ENCODE results near the gene TMC8. TPM values are rescaled to one million over a fixed set of nuclear protein-coding genes. Genes with fewer than 3 reads are reported as not detected.

The TMC8 gene
- total RNA-seq, 1 experiment from 2014 or later, result 4.6 TPM

DNA sequence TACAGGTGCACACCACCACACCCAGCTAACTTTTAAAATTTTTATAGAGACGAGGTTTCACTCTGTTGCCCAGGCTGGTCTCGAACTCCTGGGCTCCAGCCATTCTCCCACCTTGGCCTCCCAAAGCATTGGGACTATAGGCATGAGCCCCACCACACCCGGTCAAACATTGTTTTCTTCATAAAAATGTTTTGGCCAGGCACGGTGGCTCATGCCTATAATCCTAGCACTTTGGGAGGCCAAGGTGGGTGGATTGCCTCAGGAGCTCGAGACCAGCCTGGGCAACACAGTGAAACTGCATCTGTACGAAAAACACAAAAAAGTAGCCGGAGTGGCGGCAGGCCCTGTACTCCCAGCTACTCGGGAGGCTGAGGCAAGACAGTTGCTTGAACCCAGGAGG, 14.2 kb upstream of the TMC8 start:
- no peak for DNase-seq
- POLR2A ChIA-PET (ENCODE audit: unreplicated experiment), result no interaction called here
- Histone ChIP-seq H3K4me1 (ENCODE audit: insufficient read depth, low read length) (no peaks in the 10 kb centered on the region), H3K27me3 (ENCODE audit: low read length) (no peaks in the 10 kb centered on the region), H3K4me3 (ENCODE audit: low read length) (no peak overlapping the region), H3K9me2 (replicated peaks; ENCODE audit: low read length) (no peaks in the 10 kb centered on the region), H3K4me2 (ENCODE audit: low read length) (no peak overlapping the region), H3K79me2 (ENCODE audit: low read length) (no peaks in the 10 kb centered on the region), H3K27ac (ENCODE audit: low read length) (no peak overlapping the region), H3K36me3 (ENCODE audit: low read depth, low read length) (peaks cover 4% of the 10 kb centered on the region; the same call in 1 of the 2 replicates), H2AFZ (ENCODE audit: low read length) (no peak overlapping the region), H3F3A (ENCODE audit: low read length, unreplicated experiment) (no peaks in the 10 kb centered on the region), H4K20me1 (ENCODE audit: low read length) (no peaks in the 10 kb centered on the region), H3K9ac (ENCODE audit: low read length) (no peak overlapping the region), H3K9me3 (ENCODE audit: low read length) (no peaks in the 10 kb centered on the region)
- intact Hi-C loops (cut with micrococcal nuclease), result no loop called here
- TF ChIP-seq, protein P1, sequence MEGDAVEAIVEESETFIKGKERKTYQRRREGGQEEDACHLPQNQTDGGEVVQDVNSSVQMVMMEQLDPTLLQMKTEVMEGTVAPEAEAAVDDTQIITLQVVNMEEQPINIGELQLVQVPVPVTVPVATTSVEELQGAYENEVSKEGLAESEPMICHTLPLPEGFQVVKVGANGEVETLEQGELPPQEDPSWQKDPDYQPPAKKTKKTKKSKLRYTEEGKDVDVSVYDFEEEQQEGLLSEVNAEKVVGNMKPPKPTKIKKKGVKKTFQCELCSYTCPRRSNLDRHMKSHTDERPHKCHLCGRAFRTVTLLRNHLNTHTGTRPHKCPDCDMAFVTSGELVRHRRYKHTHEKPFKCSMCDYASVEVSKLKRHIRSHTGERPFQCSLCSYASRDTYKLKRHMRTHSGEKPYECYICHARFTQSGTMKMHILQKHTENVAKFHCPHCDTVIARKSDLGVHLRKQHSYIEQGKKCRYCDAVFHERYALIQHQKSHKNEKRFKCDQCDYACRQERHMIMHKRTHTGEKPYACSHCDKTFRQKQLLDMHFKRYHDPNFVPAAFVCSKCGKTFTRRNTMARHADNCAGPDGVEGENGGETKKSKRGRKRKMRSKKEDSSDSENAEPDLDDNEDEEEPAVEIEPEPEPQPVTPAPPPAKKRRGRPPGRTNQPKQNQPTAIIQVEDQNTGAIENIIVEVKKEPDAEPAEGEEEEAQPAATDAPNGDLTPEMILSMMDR (conservative IDR thresholded peaks at IDR 0.05; ENCODE audit: low read depth, low read length), result no peak
- no peak for TF ChIP-seq EZH2 (IDR thresholded peaks at IDR 0.05; ENCODE audit: low read length, unreplicated experiment)
- TF ChIP-seq EZH2phosphoT487 (IDR thresholded peaks at IDR 0.05; ENCODE audit: borderline replicate concordance, low read length), result no peak
- no peak for ATAC-seq
- CTCF ChIA-PET, result no interaction called here
- BruUV-seq (replicated peaks), result no TSS peak

GRCh38 chr17:78117027-78117981, 13.3 kb upstream of the TMC8 start:
- Histone ChIP-seq H4K20me1 (ENCODE audit: low read length) (no peaks in the 10 kb centered on the region), H3K4me1 (ENCODE audit: insufficient read depth, low read length) (no peaks in the 10 kb centered on the region), H3K27ac (ENCODE audit: low read length) (no peak overlapping the region), H3K79me2 (ENCODE audit: low read length) (no peaks in the 10 kb centered on the region), H3K9ac (ENCODE audit: low read length) (no peak overlapping the region), H3K4me2 (ENCODE audit: low read length) (no peak overlapping the region), H3K9me2 (replicated peaks; ENCODE audit: low read length) (no peaks in the 10 kb centered on the region), H3K36me3 (ENCODE audit: low read depth, low read length) (peaks cover 4% of the 10 kb centered on the region; the same call in 1 of the 2 replicates), H3F3A (ENCODE audit: low read length, unreplicated experiment) (no peaks in the 10 kb centered on the region), H3K9me3 (ENCODE audit: low read length) (no peaks in the 10 kb centered on the region), H3K4me3 (ENCODE audit: low read length) (no peak overlapping the region), H2AFZ (ENCODE audit: low read length) (no peak overlapping the region), H3K27me3 (ENCODE audit: low read length) (no peaks in the 10 kb centered on the region)
- CTCF ChIA-PET, result no interaction called here
- BruUV-seq (replicated peaks), result no TSS peak
- POLR2A ChIA-PET (ENCODE audit: unreplicated experiment), result no interaction called here
- DNase-seq (no peak), ATAC-seq (no peak)
- TF ChIP-seq EZH2 (IDR thresholded peaks at IDR 0.05; ENCODE audit: low read length, unreplicated experiment) (no peak), EZH2phosphoT487 (IDR thresholded peaks at IDR 0.05; ENCODE audit: borderline replicate concordance, low read length) (no peak)
- TF ChIP-seq, protein P1 (conservative IDR thresholded peaks at IDR 0.05; ENCODE audit: low read depth, low read length), result peak; percentile 64
- intact Hi-C loops (cut with micrococcal nuclease), result no loop called here

DNA sequence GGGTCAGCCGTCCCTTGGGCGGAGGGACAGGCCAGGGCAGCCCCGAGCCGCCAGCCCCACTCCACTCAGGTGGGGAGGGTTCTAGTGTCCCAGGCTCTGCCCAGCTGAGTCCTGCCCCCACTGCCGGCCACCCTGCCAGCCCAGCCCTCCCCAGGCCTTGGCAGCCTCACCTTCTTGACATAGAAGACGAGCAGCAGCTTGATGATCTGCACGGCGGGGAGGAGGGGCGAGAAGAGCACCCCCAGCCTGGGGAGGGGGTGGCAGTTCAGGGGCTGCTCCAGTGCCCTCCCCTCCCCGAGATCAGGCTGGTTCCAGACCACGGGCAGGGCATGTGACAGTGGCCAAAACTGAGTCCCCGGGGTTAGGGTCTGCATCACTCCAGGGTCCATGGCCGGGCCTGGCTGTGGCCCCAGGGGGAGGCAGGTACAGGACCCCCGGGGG, 11.8 kb upstream of the TMC8 start:
- no TSS peak for BruUV-seq (replicated peaks)
- ChIA-PET CTCF (no interaction called here), POLR2A (ENCODE audit: unreplicated experiment) (no interaction called here)
- Histone ChIP-seq H3K27me3 (ENCODE audit: low read length) (no peaks in the 10 kb centered on the region), H3K4me2 (ENCODE audit: low read length) (no peak overlapping the region), H3K9ac (ENCODE audit: low read length) (no peak overlapping the region), H3K27ac (ENCODE audit: low read length) (no peak overlapping the region), H3F3A (ENCODE audit: low read length, unreplicated experiment) (no peaks in the 10 kb centered on the region), H3K4me1 (ENCODE audit: insufficient read depth, low read length) (no peaks in the 10 kb centered on the region), H4K20me1 (ENCODE audit: low read length) (no peaks in the 10 kb centered on the region), H3K4me3 (ENCODE audit: low read length) (no peak overlapping the region), H3K79me2 (ENCODE audit: low read length) (no peaks in the 10 kb centered on the region), H2AFZ (ENCODE audit: low read length) (no peak overlapping the region), H3K9me2 (replicated peaks; ENCODE audit: low read length) (no peaks in the 10 kb centered on the region), H3K9me3 (ENCODE audit: low read length) (no peaks in the 10 kb centered on the region), H3K36me3 (ENCODE audit: low read depth, low read length) (peaks cover 13% of the 10 kb centered on the region; the same call in 1 of the 2 replicates)
- ATAC-seq (no peak), DNase-seq (no peak)
- intact Hi-C loops (cut with micrococcal nuclease), result no loop called here
- TF ChIP-seq, protein P1 (conservative IDR thresholded peaks at IDR 0.05; ENCODE audit: low read depth, low read length), result no peak
- no peak for TF ChIP-seq EZH2phosphoT487 (IDR thresholded peaks at IDR 0.05; ENCODE audit: borderline replicate concordance, low read length)

All from PC-3 (cell line).